Panc1 (cell line): Measurements from ENCODE around the gene SLC6A6.

Source experiments
- CTCF ChIP-seq: fragments of 450-650 bp; IDR thresholded peaks from 2 replicates; pipeline ENCODE4 v1.5.1; 2017; ENCODE audit warnings: mild to moderate bottlenecking
- SIN3A ChIP-seq: IDR thresholded peaks from 2 replicates; pipeline ENCODE4 v1.6.1; 2012; ENCODE audit warnings: low read depth, mild to moderate bottlenecking, low read length, moderate library complexity, borderline replicate concordance; ENCODE audit not compliant: insufficient read depth
- TCF7L2 ChIP-seq: IDR thresholded peaks from 2 replicates; pipeline ENCODE4 v1.6.1; 2011; ENCODE audit warnings: mild to moderate bottlenecking, low read depth, low read length, inconsistent platforms

GRCh38 chr3:14454639-14455310 is 52.4 kb downstream of the SLC6A6 start:
- no peak for TF ChIP-seq SIN3A
- TF ChIP-seq CTCF: no peak
- TF ChIP-seq TCF7L2: no peak
